22Rv1 (cell line): ENCODE data around the gene KLK2.

ENCODE experiments used
- ZFX ChIP-seq: fragments of 450-650 bp; IDR thresholded peaks from 2 replicates; pipeline ENCODE4 v1.6.1; 2017; ENCODE audit warnings: antibody characterized with exemption, borderline replicate concordance
- TF ChIP-seq, protein P1 (sequence below): fragments of 450-650 bp; IDR thresholded peaks from 2 replicates; pipeline ENCODE4 v1.5.1; 2017; ENCODE audit warnings: mild to moderate bottlenecking

DNA sequence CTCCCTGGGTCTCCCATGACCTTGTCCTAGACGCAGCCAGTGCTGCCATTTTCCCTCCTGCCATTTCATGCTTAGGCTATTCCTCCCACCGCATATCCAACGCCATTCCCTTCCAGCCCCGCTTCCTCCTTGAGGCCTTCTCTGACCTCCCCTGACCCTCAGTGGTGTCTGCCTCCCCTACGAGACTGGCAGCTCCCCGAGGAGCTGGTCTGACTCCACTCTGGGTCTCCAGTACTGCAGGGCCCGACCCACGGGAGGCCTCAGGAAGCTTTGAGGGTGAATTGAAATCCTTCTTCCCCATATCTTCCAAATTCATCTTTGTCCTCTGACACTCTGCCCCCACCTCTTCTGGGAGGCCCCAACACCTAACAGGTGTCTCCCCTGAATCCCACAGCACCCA is 40.6 kb upstream of the KLK2 start:
- TF ChIP-seq, protein P1, sequence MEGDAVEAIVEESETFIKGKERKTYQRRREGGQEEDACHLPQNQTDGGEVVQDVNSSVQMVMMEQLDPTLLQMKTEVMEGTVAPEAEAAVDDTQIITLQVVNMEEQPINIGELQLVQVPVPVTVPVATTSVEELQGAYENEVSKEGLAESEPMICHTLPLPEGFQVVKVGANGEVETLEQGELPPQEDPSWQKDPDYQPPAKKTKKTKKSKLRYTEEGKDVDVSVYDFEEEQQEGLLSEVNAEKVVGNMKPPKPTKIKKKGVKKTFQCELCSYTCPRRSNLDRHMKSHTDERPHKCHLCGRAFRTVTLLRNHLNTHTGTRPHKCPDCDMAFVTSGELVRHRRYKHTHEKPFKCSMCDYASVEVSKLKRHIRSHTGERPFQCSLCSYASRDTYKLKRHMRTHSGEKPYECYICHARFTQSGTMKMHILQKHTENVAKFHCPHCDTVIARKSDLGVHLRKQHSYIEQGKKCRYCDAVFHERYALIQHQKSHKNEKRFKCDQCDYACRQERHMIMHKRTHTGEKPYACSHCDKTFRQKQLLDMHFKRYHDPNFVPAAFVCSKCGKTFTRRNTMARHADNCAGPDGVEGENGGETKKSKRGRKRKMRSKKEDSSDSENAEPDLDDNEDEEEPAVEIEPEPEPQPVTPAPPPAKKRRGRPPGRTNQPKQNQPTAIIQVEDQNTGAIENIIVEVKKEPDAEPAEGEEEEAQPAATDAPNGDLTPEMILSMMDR: no peak
- TF ChIP-seq ZFX: no peak
